HepG2 (cell line): ENCODE data around the gene ECHS1. TPM values are rescaled to one million over a fixed set of nuclear protein-coding genes. Genes with fewer than 3 reads are reported as not detected.
A peak's percentile ranks its signal among the peaks of the same experiment; 100 is the strongest.

Source experiments
- CENPX ChIP-seq: sonication (generic); formaldehyde crosslinking; IDR thresholded peaks from 2 replicates; pipeline ENCODE4 v1.9.0; 2021; ENCODE audit warnings: mild to moderate bottlenecking, missing genetic modification reagents, moderate library complexity
- GLI4 ChIP-seq: sonication (generic); formaldehyde crosslinking; IDR thresholded peaks from 2 replicates; pipeline ENCODE4 v1.5.1; 2020; ENCODE audit warnings: missing genetic modification reagents, mild to moderate bottlenecking, moderate library complexity, borderline replicate concordance
- HES4 ChIP-seq: sonication (generic); formaldehyde crosslinking; IDR thresholded peaks from 2 replicates; pipeline ENCODE4 v1.9.0; 2021; ENCODE audit warnings: mild to moderate bottlenecking, missing genetic modification reagents, borderline replicate concordance
- JUNB ChIP-seq: sonication (generic); formaldehyde crosslinking; IDR thresholded peaks from 2 replicates; pipeline ENCODE4 v1.8.0; 2022; ENCODE audit warnings: missing genetic modification reagents, mild to moderate bottlenecking, borderline replicate concordance
- MXI1 ChIP-seq: IDR thresholded peaks from 3 replicates; pipeline ENCODE4 v1.6.1; 2012; ENCODE audit warnings: low read depth, low read length, inconsistent platforms, borderline replicate concordance
- NFE2 ChIP-seq: sonication (generic); formaldehyde crosslinking; IDR thresholded peaks from 2 replicates; pipeline ENCODE4 v1.4.0; 2020; ENCODE audit warnings: missing genetic modification reagents
- SMARCC2 ChIP-seq: fragments of 450-650 bp; IDR thresholded peaks from 2 replicates; pipeline ENCODE4 v1.6.1; 2017; ENCODE audit warnings: antibody characterized with exemption, mild to moderate bottlenecking
- TCF7L2 ChIP-seq: IDR thresholded peaks from 2 replicates; pipeline ENCODE4 v1.6.1; 2011; ENCODE audit warnings: mild to moderate bottlenecking, low read depth, low read length, moderate library complexity
- TIGD3 ChIP-seq: sonication (generic); formaldehyde crosslinking; IDR thresholded peaks from 2 replicates; pipeline ENCODE4 v1.5.1; 2020; ENCODE audit warnings: mild to moderate bottlenecking, missing genetic modification reagents, borderline replicate concordance
- ZBTB26 ChIP-seq: IDR thresholded peaks from 2 replicates; pipeline ENCODE4 v1.6.1; 2016; ENCODE audit warnings: missing compliant biosample characterization, missing genetic modification reagents, borderline replicate concordance
- ZBTB34 ChIP-seq: sonication (generic); formaldehyde crosslinking; IDR thresholded peaks from 2 replicates; pipeline ENCODE4 v1.8.0; 2022; ENCODE audit warnings: mild to moderate bottlenecking, missing genetic modification reagents
- ZFP36L1 ChIP-seq: sonication (generic); formaldehyde crosslinking; IDR thresholded peaks from 2 replicates; pipeline ENCODE4 v1.8.0; 2022; ENCODE audit warnings: mild to moderate bottlenecking, missing genetic modification reagents, moderate library complexity
- ZMYM4 ChIP-seq: sonication (generic); formaldehyde crosslinking; IDR thresholded peaks from 2 replicates; pipeline ENCODE4 v1.8.1; 2023; ENCODE audit warnings: mild to moderate bottlenecking, missing genetic modification reagents
- ZNF296 ChIP-seq: sonication (generic); formaldehyde crosslinking; conservative IDR thresholded peaks from 2 replicates; pipeline ENCODE4 v1.5.0; 2020; ENCODE audit warnings: mild to moderate bottlenecking, missing genetic modification reagents
- ZNF589 ChIP-seq: sonication (generic); formaldehyde crosslinking; conservative IDR thresholded peaks from 2 replicates; pipeline ENCODE4 v1.8.0; 2022; ENCODE audit warnings: mild to moderate bottlenecking, moderate library complexity, missing genetic modification reagents
- ZSCAN31 ChIP-seq: sonication (generic); formaldehyde crosslinking; IDR thresholded peaks from 2 replicates; pipeline ENCODE4 v1.5.0; 2020; ENCODE audit warnings: low read depth, mild to moderate bottlenecking, missing genetic modification reagents
- polyA plus RNA-seq, 8 experiments: library from polyadenylated mRNA; depleted of rRNA in 3 of 8; stranded (reverse) in 7 of 8; unstranded in 1 of 8; fragments of >200 nt; fragmentation: Illumina TruSeq in 4 of 8; extraction: Trizol in 4 of 8; gene quantifications; 2 replicates each; pipeline versions ENCODE4 v1.2.1 to v1.2.3, GENCODE V29; 2011 to 2016; ENCODE audit warnings: low read depth in 4 of 8, missing spikeins in 1 of 8, mixed read lengths in 1 of 8; ENCODE audit not compliant: insufficient read depth in 1 of 8
- total RNA-seq, 5 experiments: library from RNA; depleted of rRNA; stranded (reverse); fragments of >200 nt; fragmentation: Illumina TruSeq; extraction: Trizol; gene quantifications; 2 replicates each; pipeline ENCODE4 v1.2.3, GENCODE V29; 2016; ENCODE audit warnings: low read depth in 1 of 5
- TF ChIP-seq, protein P1 (sequence below): IDR thresholded peaks from 2 replicates; pipeline ENCODE4 v1.6.1; 2018; ENCODE audit warnings: missing genetic modification reagents
- TF ChIP-seq, protein P2 (sequence below): sonication (generic); formaldehyde crosslinking; IDR thresholded peaks from 2 replicates; pipeline ENCODE4 v1.4.0; 2020; ENCODE audit warnings: low read depth, mild to moderate bottlenecking, missing genetic modification reagents
- TF ChIP-seq, protein P3 (sequence below): IDR thresholded peaks from 2 replicates; pipeline ENCODE4 v1.6.1; 2016
- TF ChIP-seq, protein P4 (sequence below): IDR thresholded peaks from 2 replicates; pipeline ENCODE4 v1.6.1; 2016; ENCODE audit warnings: missing genetic modification reagents, missing compliant biosample characterization

ECHS1 gene
- total and polyA plus RNA-seq, 2 of the 13 experiments (the other 11 are each of a cell fraction or from before 2014, with no cell fraction given) = 32.7 to 195 TPM

DNA sequence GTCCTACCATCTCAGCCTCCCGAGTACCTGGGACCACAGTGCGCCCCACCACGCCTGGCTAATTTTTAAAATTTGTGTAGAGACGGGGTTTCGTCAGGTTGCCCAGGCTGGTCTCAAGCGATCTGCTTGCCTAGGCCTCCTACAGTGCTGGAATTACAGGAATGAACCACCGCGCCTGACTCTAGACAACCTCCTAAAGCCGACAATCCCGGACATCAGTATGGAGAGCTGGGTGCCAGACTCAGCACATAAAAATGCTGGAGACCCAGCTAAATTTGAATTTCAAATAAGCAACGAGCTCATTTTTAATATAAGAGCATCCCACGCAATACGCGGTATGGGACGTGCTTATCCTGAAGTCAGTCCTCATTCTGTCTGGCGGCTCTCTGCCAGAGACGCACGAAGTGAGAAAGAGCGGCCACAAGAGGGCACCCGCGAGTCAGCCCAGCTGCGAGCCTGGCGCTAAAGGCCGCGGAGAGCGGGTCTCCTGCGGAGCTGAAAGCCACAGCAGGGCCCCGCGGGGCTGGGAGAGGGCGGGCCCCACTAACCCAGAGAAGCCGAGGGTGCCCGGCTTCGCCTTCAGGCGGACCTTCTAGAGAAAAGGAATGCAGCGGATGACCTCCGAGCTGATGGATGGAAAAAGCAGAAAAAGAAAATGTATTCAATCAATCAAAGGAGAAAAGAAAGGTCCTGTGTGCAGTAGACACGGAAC lies 43.5 kb downstream of the ECHS1 start (continued):
- TF ChIP-seq ZNF589 (no peak), ZMYM4 (CRISPR knock-in tag) (0 out of 2 replicates have a peak, but pooled peaks have one; percentile 39), ZBTB34 (CRISPR knock-in tag) (no peak), NFE2 (no peak), GLI4 (no peak), TIGD3 (CRISPR knock-in tag) (no peak), CENPX (CRISPR knock-in tag) (no peak), JUNB (CRISPR knock-in tag) (no peak), TCF7L2 (no peak), ZBTB26 (no peak), ZFP36L1 (no peak), MXI1 (no peak), ZSCAN31 (CRISPR knock-in tag) (no peak), HES4 (no peak), SMARCC2 (no peak), ZNF296 (no peak)
- TF ChIP-seq, protein P1, sequence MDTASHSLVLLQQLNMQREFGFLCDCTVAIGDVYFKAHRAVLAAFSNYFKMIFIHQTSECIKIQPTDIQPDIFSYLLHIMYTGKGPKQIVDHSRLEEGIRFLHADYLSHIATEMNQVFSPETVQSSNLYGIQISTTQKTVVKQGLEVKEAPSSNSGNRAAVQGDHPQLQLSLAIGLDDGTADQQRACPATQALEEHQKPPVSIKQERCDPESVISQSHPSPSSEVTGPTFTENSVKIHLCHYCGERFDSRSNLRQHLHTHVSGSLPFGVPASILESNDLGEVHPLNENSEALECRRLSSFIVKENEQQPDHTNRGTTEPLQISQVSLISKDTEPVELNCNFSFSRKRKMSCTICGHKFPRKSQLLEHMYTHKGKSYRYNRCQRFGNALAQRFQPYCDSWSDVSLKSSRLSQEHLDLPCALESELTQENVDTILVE = peak; percentile 22; the same call in 1 of the 2 replicates
- TF ChIP-seq, protein P2, sequence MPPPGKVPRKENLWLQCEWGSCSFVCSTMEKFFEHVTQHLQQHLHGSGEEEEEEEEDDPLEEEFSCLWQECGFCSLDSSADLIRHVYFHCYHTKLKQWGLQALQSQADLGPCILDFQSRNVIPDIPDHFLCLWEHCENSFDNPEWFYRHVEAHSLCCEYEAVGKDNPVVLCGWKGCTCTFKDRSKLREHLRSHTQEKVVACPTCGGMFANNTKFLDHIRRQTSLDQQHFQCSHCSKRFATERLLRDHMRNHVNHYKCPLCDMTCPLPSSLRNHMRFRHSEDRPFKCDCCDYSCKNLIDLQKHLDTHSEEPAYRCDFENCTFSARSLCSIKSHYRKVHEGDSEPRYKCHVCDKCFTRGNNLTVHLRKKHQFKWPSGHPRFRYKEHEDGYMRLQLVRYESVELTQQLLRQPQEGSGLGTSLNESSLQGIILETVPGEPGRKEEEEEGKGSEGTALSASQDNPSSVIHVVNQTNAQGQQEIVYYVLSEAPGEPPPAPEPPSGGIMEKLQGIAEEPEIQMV (CRISPR knock-in tag) = no peak
- TF ChIP-seq, protein P3, sequence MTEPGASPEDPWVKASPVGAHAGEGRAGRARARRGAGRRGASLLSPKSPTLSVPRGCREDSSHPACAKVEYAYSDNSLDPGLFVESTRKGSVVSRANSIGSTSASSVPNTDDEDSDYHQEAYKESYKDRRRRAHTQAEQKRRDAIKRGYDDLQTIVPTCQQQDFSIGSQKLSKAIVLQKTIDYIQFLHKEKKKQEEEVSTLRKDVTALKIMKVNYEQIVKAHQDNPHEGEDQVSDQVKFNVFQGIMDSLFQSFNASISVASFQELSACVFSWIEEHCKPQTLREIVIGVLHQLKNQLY (CRISPR knock-in tag) = no peak
- TF ChIP-seq, protein P4, sequence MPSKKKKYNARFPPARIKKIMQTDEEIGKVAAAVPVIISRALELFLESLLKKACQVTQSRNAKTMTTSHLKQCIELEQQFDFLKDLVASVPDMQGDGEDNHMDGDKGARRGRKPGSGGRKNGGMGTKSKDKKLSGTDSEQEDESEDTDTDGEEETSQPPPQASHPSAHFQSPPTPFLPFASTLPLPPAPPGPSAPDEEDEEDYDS (CRISPR knock-in tag) = 0 out of 2 replicates have a peak, but pooled peaks have one; percentile 26
